T-helper 1 cell treated with Interleukin-12 subunit alpha and Interleukin-12 subunit beta and Interleukin-4 antibody, amounts not matched to agents 30 ng/mL and 1 ng/mL, for 36 hours (primary cell): ENCODE results near the gene UCHL1. TPM values are rescaled to one million over a fixed set of nuclear protein-coding genes. Genes with fewer than 3 reads are reported as not detected.

Experiments
- intact Hi-C: fragments of 100-400 bp; cut with micrococcal nuclease; formaldehyde crosslinking; loops from one replicate; pipeline ENCODE4 v1.15.1; 2024
- total RNA-seq: library from RNA; stranded (reverse); gene quantifications from 2 replicates; pipeline ENCODE4 v1.2.3, GENCODE V29; 2022

The UCHL1 gene
- total RNA-seq: 0.20 TPM in 1 of 2 replicates, not detected in the other

- intact Hi-C loops: no loop called here
Observed at GRCh38 chr4:41256740-41257256, at the start of gene UCHL1. UCHL1 (plus strand) TSS chr4:41256928; CDS start chr4:41256977, 49 bp downstream.

GRCh38 chr4:41207291-41207831 lies 49.4 kb upstream of the UCHL1 start:
- intact Hi-C loops: no loop called here

GRCh38 chr4:41209187-41209586 lies 47.5 kb upstream of the UCHL1 start:
- intact Hi-C loops: no loop called here

GRCh38 chr4:41209901-41210300 lies 46.8 kb upstream of the UCHL1 start:
- intact Hi-C loops: no loop called here

GRCh38 chr4:41211951-41212615 lies 44.6 kb upstream of the UCHL1 start:
- intact Hi-C loops: no loop called here

GRCh38 chr4:41212616-41213203 lies 44.0 kb upstream of the UCHL1 start:
- intact Hi-C loops: no loop called here

GRCh38 chr4:41213625-41214135 lies 43.0 kb upstream of the UCHL1 start:
- intact Hi-C loops: loop anchor here (1.0 kb wide), 2 partner anchors 237 to 286 kb away; no protein-coding TSS in a partner anchor

GRCh38 chr4:41214136-41214824 lies 42.4 kb upstream of the UCHL1 start, which contains the start of gene APBB2:
APBB2 (minus strand) TSS chr4:41214542; CDS start chr4:41033254, 181,288 bp downstream.
- intact Hi-C loops: loop anchor here (1.0 kb wide), 2 partner anchors 238 to 287 kb away; no protein-coding TSS in a partner anchor

- intact Hi-C loops: loop anchor here (1.0 kb wide), 2 partner anchors 238 to 287 kb away; no protein-coding TSS in a partner anchor
Observed at GRCh38 chr4:41214825-41215146, 41.9 kb upstream of the UCHL1 start.

GRCh38 chr4:41215155-41215554 lies 41.6 kb upstream of the UCHL1 start:
- intact Hi-C loops: no loop called here

GRCh38 chr4:41215969-41216293 lies 40.8 kb upstream of the UCHL1 start:
- intact Hi-C loops: loop anchor here (1.0 kb wide), 1 partner anchor 307 kb away; no protein-coding TSS in a partner anchor

- intact Hi-C loops: loop anchor here (1.0 kb wide), 1 partner anchor 307 kb away; no protein-coding TSS in a partner anchor
Observed at GRCh38 chr4:41216294-41217019, 40.3 kb upstream of the UCHL1 start.

- intact Hi-C loops: no loop called here
Observed at GRCh38 chr4:41217020-41217333, 39.8 kb upstream of the UCHL1 start.

GRCh38 chr4:41217374-41217773 lies 39.4 kb upstream of the UCHL1 start:
- intact Hi-C loops: no loop called here

- intact Hi-C loops: no loop called here
Observed at GRCh38 chr4:41218703-41219102, 38.0 kb upstream of the UCHL1 start.

GRCh38 chr4:41219421-41219950 lies 37.2 kb upstream of the UCHL1 start:
- intact Hi-C loops: no loop called here

GRCh38 chr4:41221850-41222645 lies 34.7 kb upstream of the UCHL1 start:
- intact Hi-C loops: no loop called here

GRCh38 chr4:41227902-41228301 lies 28.8 kb upstream of the UCHL1 start:
- intact Hi-C loops: no loop called here

GRCh38 chr4:41232406-41232805 lies 24.3 kb upstream of the UCHL1 start:
- intact Hi-C loops: no loop called here

- intact Hi-C loops: no loop called here
Observed at GRCh38 chr4:41232856-41233255, 23.9 kb upstream of the UCHL1 start.
